Measurements from ENCODE around the gene ADIG. TPM values are rescaled to one million over a fixed set of nuclear protein-coding genes. Genes with fewer than 3 reads are reported as not detected.
A peak's percentile ranks its signal among the peaks of the same experiment; 100 is the strongest.

ADIG gene
- total and polyA plus RNA-seq, 2 of the 13 experiments (the other 11 are each of a cell fraction or from before 2014, with no cell fraction given) = 0.15 TPM; not detected in 1

- no peak for TF ChIP-seq MTA3 (CRISPR knock-in tag; IDR thresholded peaks at IDR 0.05)
- TF ChIP-seq PRDM10 (CRISPR knock-in tag; IDR thresholded peaks at IDR 0.05; ENCODE audit: low read depth) = peak; percentile 53; the same call in 1 of the 2 replicates
- TF ChIP-seq SAP130 (CRISPR knock-in tag; IDR thresholded peaks at IDR 0.05; ENCODE audit: low read depth) = 0 out of 2 replicates have a peak, but pooled peaks have one; percentile 33
- TF ChIP-seq ZNF10 (CRISPR knock-in tag; IDR thresholded peaks at IDR 0.05; ENCODE audit: borderline replicate concordance, low read depth) = no peak
- TF ChIP-seq CEBPG (CRISPR knock-in tag; IDR thresholded peaks at IDR 0.05) = no peak
- TF ChIP-seq ZNF678 (CRISPR knock-in tag; IDR thresholded peaks at IDR 0.05) = no peak
- TF ChIP-seq ATF4 (CRISPR knock-in tag; IDR thresholded peaks at IDR 0.05) = no peak
- TF ChIP-seq ZSCAN9 (CRISPR knock-in tag; IDR thresholded peaks at IDR 0.05; ENCODE audit: borderline replicate concordance) = 0 out of 2 replicates have a peak, but pooled peaks have one; percentile 52
- peak; percentile 73 for TF ChIP-seq PTBP1 (IDR thresholded peaks at IDR 0.05; ENCODE audit: low read depth, low read length, poor library complexity, severe bottlenecking)
- no peak for TF ChIP-seq SP1 (IDR thresholded peaks at IDR 0.05)
- TF ChIP-seq SP1 (CRISPR knock-in tag; IDR thresholded peaks at IDR 0.05) = peak; percentile 30; the same call in 1 of the 2 replicates
- no peak for TF ChIP-seq POLR2AphosphoS5 (IDR thresholded peaks at IDR 0.05; ENCODE audit: low read depth, low read length)
- TF ChIP-seq ZNF501 (CRISPR knock-in tag; IDR thresholded peaks at IDR 0.05) = no peak; the same call in 1 of the 2 replicates
- no peak for TF ChIP-seq ZNF230 (CRISPR knock-in tag; IDR thresholded peaks at IDR 0.05)
- no peak for TF ChIP-seq ZFAT (CRISPR knock-in tag; conservative IDR thresholded peaks at IDR 0.05)
- TF ChIP-seq EP300 (IDR thresholded peaks at IDR 0.05; ENCODE audit: low read depth in 2 of 2, low read length in 2 of 2) = no peak
- no peak for TF ChIP-seq EP300 (CRISPR knock-in tag; IDR thresholded peaks at IDR 0.05; ENCODE audit: borderline replicate concordance)
- TF ChIP-seq ZSCAN5A (CRISPR knock-in tag; IDR thresholded peaks at IDR 0.05; ENCODE audit: borderline replicate concordance) = 0 out of 2 replicates have a peak, but pooled peaks have one; percentile 36
- TF ChIP-seq BHLHE40 (IDR thresholded peaks at IDR 0.05; ENCODE audit: low read length) = peak; percentile 30; the same call in 1 of the 2 replicates
- peak; percentile 50; the same call in 1 of the 2 replicates for TF ChIP-seq MIER2 (CRISPR knock-in tag; IDR thresholded peaks at IDR 0.05)
- TF ChIP-seq ZBTB49 (CRISPR knock-in tag; IDR thresholded peaks at IDR 0.05; ENCODE audit: borderline replicate concordance) = no peak
- TF ChIP-seq ADNP (CRISPR knock-in tag; IDR thresholded peaks at IDR 0.05) = peak; percentile 94
- no peak for TF ChIP-seq ZNF160 (CRISPR knock-in tag; IDR thresholded peaks at IDR 0.05)
Measured at GRCh38 chr20:38633577-38634093, 52.6 kb downstream of the ADIG start (continued).

All from HepG2 (cell line).